Hepatocyte (in vitro differentiated cells): ENCODE results near the gene NOC2L. TPM values are rescaled to one million over a fixed set of nuclear protein-coding genes. Genes with fewer than 3 reads are reported as not detected.

Experiments used
- DNase-seq: peaks from one replicate; pipeline ENCODE4 v3.0.0-alpha.2; 2016; ENCODE audit warnings: low spot score
- H2AFZ ChIP-seq: fragments of 200-600 bp; sonication (generic); 2 replicates; pipeline ENCODE4 v1.6.0; 2016; ENCODE audit warnings: antibody characterized with exemption, mild to moderate bottlenecking
- H3K27ac ChIP-seq: fragments of 200-600 bp; sonication (generic); 2 replicates; pipeline ENCODE4 v1.5.1; 2016; ENCODE audit warnings: mild to moderate bottlenecking
- H3K27me3 ChIP-seq: fragments of 200-600 bp; sonication (generic); 2 replicates; pipeline ENCODE4 v1.6.1; 2016
- H3K36me3 ChIP-seq: fragments of 200-600 bp; sonication (generic); replicated peaks from 2 replicates; pipeline ENCODE4 v1.5.1; 2016; ENCODE audit warnings: low read depth; ENCODE audit not compliant: insufficient read depth
- H3K4me1 ChIP-seq: fragments of 200-600 bp; sonication (generic); 2 replicates; pipeline ENCODE4 v1.5.1; 2016; ENCODE audit warnings: mild to moderate bottlenecking, moderate library complexity; ENCODE audit not compliant: insufficient read depth
- H3K4me2 ChIP-seq: fragments of 200-600 bp; sonication (generic); 2 replicates; pipeline ENCODE4 v1.6.0; 2016
- H3K4me3 ChIP-seq: fragments of 200-600 bp; sonication (generic); 2 replicates; pipeline ENCODE4 v1.5.1; 2016; ENCODE audit warnings: mild to moderate bottlenecking
- H3K79me2 ChIP-seq: fragments of 200-600 bp; sonication (generic); 2 replicates; pipeline ENCODE4 v1.6.0; 2017; ENCODE audit warnings: mild to moderate bottlenecking
- H3K9me2 ChIP-seq: fragments of 200-600 bp; sonication (generic); replicated peaks from 2 replicates; pipeline ENCODE4 v1.6.0; 2017; ENCODE audit warnings: mild to moderate bottlenecking; ENCODE audit not compliant: insufficient read depth
- H3K9me3 ChIP-seq: fragments of 200-600 bp; sonication (generic); 2 replicates; pipeline ENCODE4 v1.5.1; 2016; ENCODE audit warnings: low read depth, mild to moderate bottlenecking
- H4K20me1 ChIP-seq: fragments of 200-600 bp; sonication (generic); 2 replicates; pipeline ENCODE4 v1.6.0; 2016; ENCODE audit warnings: mild to moderate bottlenecking; ENCODE audit not compliant: insufficient read depth, poor library complexity, severe bottlenecking
- EZH2 ChIP-seq: fragments of 200-600 bp; sonication (generic); IDR thresholded peaks from 2 replicates; pipeline ENCODE4 v1.6.1; 2016; ENCODE audit warnings: antibody characterized with exemption, mild to moderate bottlenecking, borderline replicate concordance
- EZH2phosphoT487 ChIP-seq: fragments of 200-600 bp; sonication (generic); IDR thresholded peaks from one replicate; pipeline ENCODE4 v1.6.1; 2018; ENCODE audit warnings: antibody characterized with exemption, mild to moderate bottlenecking, low read depth, moderate library complexity; ENCODE audit not compliant: unreplicated experiment, severe bottlenecking
- WGBS: methylation state at CpG from one replicate; pipeline ENCODE4 v1.1.6; 2016; ENCODE audit warnings: low lambda C conversion rate; ENCODE audit errors: missing lambda C conversion rate; 5-methylcytosine and 5-hydroxymethylcytosine counted together
- polyA plus RNA-seq: library from polyadenylated mRNA; unstranded; fragments of >200 nt; fragmentation: Nextera tagmentation; extraction: Ambion mirVana; gene quantifications from 2 replicates; pipeline ENCODE4 v1.2.1, GENCODE V29; 2016
- total RNA-seq: library from RNA; depleted of rRNA; stranded (reverse); fragments of >200 nt; gene quantifications from 2 replicates; pipeline ENCODE4 v1.2.3, GENCODE V29; 2014
- TF ChIP-seq, protein P1 (sequence below): fragments of 200-600 bp; sonication (generic); IDR thresholded peaks from 2 replicates; pipeline ENCODE4 v1.5.1; 2016; ENCODE audit warnings: antibody characterized with exemption, mild to moderate bottlenecking; ENCODE audit not compliant: poor library complexity

The NOC2L gene
- total and polyA plus RNA-seq, 2 experiments from 2014 or later: 44.3 to 66.6 TPM

DNA sequence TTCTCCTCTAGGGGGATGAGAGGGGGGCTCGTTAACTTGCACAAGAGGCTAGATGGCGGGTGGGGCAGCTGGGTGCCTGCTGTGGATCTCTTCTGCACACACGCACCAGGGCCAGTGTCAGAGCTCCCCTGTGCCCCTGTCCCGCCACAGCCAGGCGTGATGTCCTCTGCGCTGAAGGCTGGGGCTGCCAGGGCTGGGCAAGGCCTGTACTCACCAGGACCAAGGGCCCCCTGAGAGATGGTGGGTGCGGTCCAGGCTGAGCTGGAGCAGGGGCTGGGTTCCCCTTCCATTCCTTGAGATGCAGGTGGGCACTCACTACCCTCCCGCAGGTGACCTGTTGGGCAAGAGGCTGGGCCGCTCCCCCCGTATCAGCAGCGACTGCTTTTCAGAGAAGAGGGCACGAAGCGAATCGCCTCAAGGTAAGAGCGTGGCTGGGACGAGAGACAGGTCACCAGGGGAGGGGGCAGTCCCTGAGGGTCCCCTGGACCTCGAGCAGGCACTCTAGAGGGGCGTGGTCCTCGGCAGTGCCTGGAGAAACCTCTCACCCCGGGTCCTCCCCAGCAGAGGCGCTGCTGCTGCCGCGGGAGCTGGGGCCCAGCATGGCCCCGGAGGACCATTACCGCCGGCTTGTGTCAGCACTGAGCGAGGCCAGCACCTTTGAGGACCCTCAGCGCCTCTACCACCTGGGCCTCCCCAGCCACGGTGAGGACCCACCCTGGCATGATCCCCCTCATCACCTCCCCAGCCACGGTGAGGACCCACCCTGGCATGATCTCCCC, 20.2 kb downstream of the NOC2L start:
- Histone ChIP-seq H3K9me2 (no peaks in the 10 kb centered on the region), H2AFZ (no peak overlapping the region), H3K4me1 (peaks cover 55% of the 10 kb centered on the region), H4K20me1 (no peaks in the 10 kb centered on the region), H3K4me2 (no peak overlapping the region), H3K27me3 (peaks cover 32% of the 10 kb centered on the region), H3K9me3 (no peaks in the 10 kb centered on the region), H3K79me2 (no peaks in the 10 kb centered on the region), H3K36me3 (no peaks in the 10 kb centered on the region), H3K4me3 (no peak overlapping the region), H3K27ac (no peak overlapping the region)
- no peak for DNase-seq
- 71% methylated on average over 29 of the region's 30 CpGs for WGBS
- TF ChIP-seq EZH2: no peak
- TF ChIP-seq, protein P1, sequence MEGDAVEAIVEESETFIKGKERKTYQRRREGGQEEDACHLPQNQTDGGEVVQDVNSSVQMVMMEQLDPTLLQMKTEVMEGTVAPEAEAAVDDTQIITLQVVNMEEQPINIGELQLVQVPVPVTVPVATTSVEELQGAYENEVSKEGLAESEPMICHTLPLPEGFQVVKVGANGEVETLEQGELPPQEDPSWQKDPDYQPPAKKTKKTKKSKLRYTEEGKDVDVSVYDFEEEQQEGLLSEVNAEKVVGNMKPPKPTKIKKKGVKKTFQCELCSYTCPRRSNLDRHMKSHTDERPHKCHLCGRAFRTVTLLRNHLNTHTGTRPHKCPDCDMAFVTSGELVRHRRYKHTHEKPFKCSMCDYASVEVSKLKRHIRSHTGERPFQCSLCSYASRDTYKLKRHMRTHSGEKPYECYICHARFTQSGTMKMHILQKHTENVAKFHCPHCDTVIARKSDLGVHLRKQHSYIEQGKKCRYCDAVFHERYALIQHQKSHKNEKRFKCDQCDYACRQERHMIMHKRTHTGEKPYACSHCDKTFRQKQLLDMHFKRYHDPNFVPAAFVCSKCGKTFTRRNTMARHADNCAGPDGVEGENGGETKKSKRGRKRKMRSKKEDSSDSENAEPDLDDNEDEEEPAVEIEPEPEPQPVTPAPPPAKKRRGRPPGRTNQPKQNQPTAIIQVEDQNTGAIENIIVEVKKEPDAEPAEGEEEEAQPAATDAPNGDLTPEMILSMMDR: no peak
- TF ChIP-seq EZH2phosphoT487: no peak

DNA sequence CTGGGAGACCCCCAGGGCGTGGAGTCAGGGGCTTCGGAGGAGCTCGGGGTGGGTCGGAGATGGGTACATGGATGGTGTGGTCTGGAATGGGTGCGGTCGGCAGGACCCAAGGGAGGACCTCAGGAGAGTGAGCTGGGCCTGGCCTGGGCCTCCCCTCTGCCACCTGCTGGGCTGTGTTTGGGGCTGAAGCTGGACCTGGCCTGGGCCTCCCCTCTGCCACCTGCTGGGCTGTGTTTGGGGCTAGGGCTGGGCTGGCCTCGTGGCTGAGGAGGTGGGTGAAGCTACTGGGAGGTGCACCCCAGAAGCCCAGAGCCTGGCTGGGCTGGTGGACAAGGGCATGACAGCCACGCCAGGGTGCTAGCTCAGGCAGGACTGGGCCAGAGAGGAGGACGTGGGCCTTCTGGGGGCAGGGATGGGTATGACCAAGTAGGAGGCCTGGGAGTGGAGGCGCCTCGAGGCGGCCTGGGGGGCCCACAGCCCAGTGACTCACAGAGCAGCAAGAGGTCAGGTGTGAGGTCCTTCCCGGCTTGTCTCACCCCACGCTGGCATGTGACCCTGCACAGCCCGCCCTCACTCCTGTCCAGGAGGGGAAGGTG, 20.9 kb downstream of the NOC2L start:
- Histone ChIP-seq H3K9me3 (no peaks in the 10 kb centered on the region), H3K79me2 (no peaks in the 10 kb centered on the region), H3K4me1 (peaks cover 57% of the 10 kb centered on the region), H3K36me3 (no peaks in the 10 kb centered on the region), H3K27me3 (peaks cover 38% of the 10 kb centered on the region), H3K4me2 (no peak overlapping the region), H3K27ac (no peak overlapping the region), H3K4me3 (no peak overlapping the region), H3K9me2 (no peaks in the 10 kb centered on the region), H2AFZ (no peak overlapping the region), H4K20me1 (no peaks in the 10 kb centered on the region)
- DNase-seq: peak; percentile 60
- 75% methylated on average over 11 of the region's 15 CpGs for WGBS
- TF ChIP-seq EZH2phosphoT487 (no peak), EZH2 (no peak)
- TF ChIP-seq, protein P1: peak; percentile 49

DNA sequence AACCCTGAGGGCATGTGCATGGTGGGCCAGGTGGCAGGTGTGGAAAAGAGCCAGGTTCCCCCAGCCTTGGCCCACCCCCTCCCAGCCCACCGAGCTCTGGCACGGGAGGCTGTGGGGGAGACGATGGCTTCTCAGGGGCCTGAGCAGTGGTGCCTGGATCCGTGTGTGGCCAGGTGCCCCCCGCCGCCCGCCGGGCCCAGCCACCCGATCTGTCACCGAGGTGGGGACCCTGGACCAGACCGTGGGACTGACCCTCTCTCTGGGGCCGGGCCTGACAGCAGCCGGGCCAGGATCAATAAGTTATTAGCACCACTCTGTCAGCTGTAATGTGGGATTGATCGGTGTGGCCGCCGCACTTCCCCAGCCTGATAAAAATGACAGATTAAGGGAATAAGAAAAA, 21.5 kb downstream of the NOC2L start:
- H3K36me3 ChIP-seq: no peaks in the 10 kb centered on the region
- no peak overlapping the region for H3K4me2 ChIP-seq
- DNase-seq: no peak
- H3K27ac ChIP-seq: no peak overlapping the region
- H4K20me1 ChIP-seq: no peaks in the 10 kb centered on the region
- no peaks in the 10 kb centered on the region for H3K79me2 ChIP-seq
- no peaks in the 10 kb centered on the region for H3K9me3 ChIP-seq
- no peaks in the 10 kb centered on the region for H3K9me2 ChIP-seq
- H3K4me1 ChIP-seq: peaks cover 55% of the 10 kb centered on the region
- H2AFZ ChIP-seq: no peak overlapping the region
- peaks cover 40% of the 10 kb centered on the region for H3K27me3 ChIP-seq
- TF ChIP-seq EZH2: no peak
- WGBS: 86% methylated on average over 14 of the region's 16 CpGs
- H3K4me3 ChIP-seq: no peak overlapping the region
